Neuronal stem cell (in vitro differentiated cells): Measurements from ENCODE around the gene FBXO8.
A peak's percentile ranks its signal among the peaks of the same experiment; 100 is the strongest.

Source experiments
- DNase-seq: peaks from one replicate; pipeline ENCODE4 v3.0.0-alpha.2; 2013; ENCODE audit warnings: low spot score
- H2AFZ ChIP-seq: one replicate; pipeline ENCODE4 v1.6.1; 2013; ENCODE audit warnings: mild to moderate bottlenecking, low read length, inconsistent platforms
- H2AK5ac ChIP-seq: 2 replicates; pipeline ENCODE4 v1.6.1; 2013; ENCODE audit warnings: low read depth, mild to moderate bottlenecking, inconsistent platforms, low read length, moderate library complexity, mixed read lengths
- H2BK120ac ChIP-seq: 2 replicates; pipeline ENCODE4 v1.6.1; 2013; ENCODE audit warnings: low read depth, mild to moderate bottlenecking, inconsistent platforms, low read length, moderate library complexity, mixed read lengths
- H2BK12ac ChIP-seq: one replicate; pipeline ENCODE4 v1.6.1; 2013; ENCODE audit warnings: low read length, inconsistent platforms
- H2BK15ac ChIP-seq: 2 replicates; pipeline ENCODE4 v1.6.1; 2013; ENCODE audit warnings: mild to moderate bottlenecking, low read length, inconsistent platforms, mixed read lengths
- H2BK5ac ChIP-seq: one replicate; pipeline ENCODE4 v1.6.1; 2013; ENCODE audit warnings: inconsistent platforms, mild to moderate bottlenecking, low read length, moderate library complexity
- H3K14ac ChIP-seq: one replicate; pipeline ENCODE4 v1.6.1; 2013; ENCODE audit warnings: low read length, inconsistent platforms
- H3K18ac ChIP-seq: 2 replicates; pipeline ENCODE4 v1.6.1; 2013; ENCODE audit warnings: low read length, inconsistent platforms
- H3K23ac ChIP-seq: 2 replicates; pipeline ENCODE4 v1.6.1; 2013; ENCODE audit warnings: low read depth, mild to moderate bottlenecking, mixed read lengths, low read length, inconsistent platforms; ENCODE audit not compliant: poor library complexity
- H3K27ac ChIP-seq: replicated peaks from 3 replicates; pipeline ENCODE4 v1.5.1; 2013; ENCODE audit warnings: low read length, inconsistent platforms
- H3K27me3 ChIP-seq, 3 experiments: 2 replicates each; pipeline ENCODE4 v1.6.1; 2013; ENCODE audit warnings: low read length in 3 of 3, mild to moderate bottlenecking in 2 of 3, inconsistent platforms in 1 of 3, low read depth in 1 of 3, mixed read lengths in 1 of 3, moderate library complexity in 1 of 3; ENCODE audit not compliant: control insufficient read depth in 3 of 3, insufficient read depth in 3 of 3
- H3K36me3 ChIP-seq, 2 donors: replicated peaks in 1 of 2; 2 replicates each; pipeline ENCODE4 v1.6.1; 2013; ENCODE audit warnings: low read length in 2 of 2; ENCODE audit not compliant: control insufficient read depth in 2 of 2, insufficient read depth in 2 of 2
- H3K4ac ChIP-seq: 2 replicates; pipeline ENCODE4 v1.6.1; 2013; ENCODE audit warnings: inconsistent platforms, mild to moderate bottlenecking, low read length, moderate library complexity
- H3K4me1 ChIP-seq, 2 donors: 1 replicate in 1 of 2; 2 replicates in 1 of 2; pipeline ENCODE4 v1.6.1; 2013; ENCODE audit warnings: low read length in 2 of 2, low read depth in 1 of 2; ENCODE audit not compliant: control insufficient read depth in 2 of 2, insufficient read depth in 1 of 2
- H3K4me2 ChIP-seq: one replicate; pipeline ENCODE4 v1.6.1; 2013; ENCODE audit warnings: mild to moderate bottlenecking, low read length, inconsistent platforms; ENCODE audit not compliant: insufficient read depth, poor library complexity, severe bottlenecking
- H3K4me3 ChIP-seq, 2 donors: 2 replicates each; pipeline ENCODE4 v1.5.1; 2013; ENCODE audit warnings: low read length in 2 of 2, mild to moderate bottlenecking in 2 of 2, inconsistent platforms in 1 of 2, moderate library complexity in 1 of 2
- H3K79me1 ChIP-seq: one replicate; pipeline ENCODE4 v1.6.1; 2013; ENCODE audit warnings: low read depth, mild to moderate bottlenecking, inconsistent platforms, low read length, moderate library complexity
- H3K9ac ChIP-seq: one replicate; pipeline ENCODE4 v1.6.1; 2013; ENCODE audit warnings: mild to moderate bottlenecking, low read depth, low read length, inconsistent platforms; ENCODE audit not compliant: poor library complexity
- H3K9me3 ChIP-seq, 2 donors: replicated peaks in 1 of 2; 2 replicates each; pipeline versions ENCODE3 to v1.6.1; 2013; ENCODE audit warnings: low read length in 2 of 2, mild to moderate bottlenecking in 2 of 2, inconsistent platforms in 1 of 2, low read depth in 1 of 2, mixed read lengths in 1 of 2, moderate library complexity in 1 of 2; ENCODE audit not compliant: control insufficient read depth in 2 of 2, insufficient read depth in 1 of 2
- H4K8ac ChIP-seq: one replicate; pipeline ENCODE4 v1.6.1; 2013; ENCODE audit warnings: low read depth, mild to moderate bottlenecking, inconsistent platforms, low read length, moderate library complexity
- H4K91ac ChIP-seq: one replicate; pipeline ENCODE4 v1.6.1; 2013; ENCODE audit warnings: low read length, low read depth, mild to moderate bottlenecking, inconsistent platforms; ENCODE audit not compliant: poor library complexity
- WGBS, 2 donors: extraction: QIAGEN DNeasy Blood & Tissue Kit; methylation state at CpG; one replicate each; pipeline ENCODE4 v1.1.7; 2013; ENCODE audit warnings: missing lambda C conversion rate in 2 of 2, mixed read lengths in 1 of 2; ENCODE audit not compliant: insufficient read length in 2 of 2, insufficient replicate concordance in 1 of 2; ENCODE audit errors: extremely low coverage in 2 of 2; 5-methylcytosine and 5-hydroxymethylcytosine counted together

FBXO8 gene

GRCh38 chr4:174213731-174214100, 69.8 kb downstream of the FBXO8 start:
- Histone ChIP-seq H3K23ac (no peak overlapping the region), H3K9ac (no peak overlapping the region), H2AFZ (peak overlapping the region; percentile 74), H4K91ac (no peak overlapping the region), H4K8ac (no peak overlapping the region), H3K4me2 (no peak overlapping the region), H3K27ac (no peak overlapping the region), H2BK15ac (no peak overlapping the region), H2BK120ac (no peak overlapping the region), H3K27me3 (peaks cover 29 to 99% (median 71%) of the 10 kb centered on the region in 3 experiments), H2BK12ac (no peak overlapping the region), H3K36me3 (no peaks in the 10 kb centered on the region), H2AK5ac (no peak overlapping the region), H3K18ac (no peak overlapping the region), H3K79me1 (no peaks in the 10 kb centered on the region), H3K9me3 (peaks cover 0 to 2% of the 10 kb centered on the region in 2 donors), H3K14ac (no peak overlapping the region), H2BK5ac (no peak overlapping the region), H3K4ac (no peak overlapping the region), H3K4me1 (peaks cover 4 to 5% of the 10 kb centered on the region in 2 donors), H3K4me3 (no peak overlapping the region)
- peak; percentile 11 for DNase-seq
- WGBS, 2 donors = no CpG with 5 or more reads among the region's 16 CpGs

DNA sequence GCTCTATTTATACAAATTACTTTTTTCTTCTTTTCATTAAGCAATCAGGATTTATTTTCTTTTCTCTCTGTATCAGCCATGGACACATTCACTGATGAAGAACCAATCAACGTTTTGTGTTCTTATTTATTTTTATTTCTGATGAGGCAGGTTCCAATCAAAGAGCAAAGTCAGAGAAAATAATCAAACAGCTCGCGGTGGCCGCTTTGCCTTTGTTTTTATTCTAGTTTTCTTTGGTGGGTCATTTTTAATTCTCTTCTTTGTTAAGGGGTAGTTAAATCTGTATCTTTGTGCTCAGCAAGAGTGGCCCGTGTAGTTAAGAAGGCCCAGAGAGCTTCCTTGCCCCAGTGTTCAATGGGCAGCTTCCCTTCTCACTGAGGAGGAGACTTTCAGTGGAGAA, 71.4 kb downstream of the FBXO8 start:
- no peak overlapping the region for H3K4me3 ChIP-seq
- no peak overlapping the region for H4K8ac ChIP-seq
- peak; percentile 12 for DNase-seq
- peaks cover 0 to 2% of the 10 kb centered on the region in 2 donors for H3K9me3 ChIP-seq
- H3K9ac ChIP-seq = no peak overlapping the region
- no peaks in the 10 kb centered on the region for H3K36me3 ChIP-seq
- no peak overlapping the region for H2AK5ac ChIP-seq
- no peak overlapping the region for H2BK12ac ChIP-seq
- H3K27me3 ChIP-seq = peaks cover 20 to 98% (median 55%) of the 10 kb centered on the region in 3 experiments
- H4K91ac ChIP-seq = no peak overlapping the region
- H3K79me1 ChIP-seq = no peaks in the 10 kb centered on the region
- no peak overlapping the region for H2AFZ ChIP-seq
- peaks cover 0 to 3% of the 10 kb centered on the region in 2 donors for H3K4me1 ChIP-seq
- no peak overlapping the region for H3K18ac ChIP-seq
- no peak overlapping the region for H3K14ac ChIP-seq
- WGBS, 2 donors = no CpG with 5 or more reads among the region's 5 CpGs
- H3K23ac ChIP-seq = no peak overlapping the region
- H3K4ac ChIP-seq = no peak overlapping the region
- H2BK120ac ChIP-seq = no peak overlapping the region
- H2BK15ac ChIP-seq = no peak overlapping the region
- H2BK5ac ChIP-seq = no peak overlapping the region
- H3K27ac ChIP-seq = no peak overlapping the region
- H3K4me2 ChIP-seq = no peak overlapping the region

GRCh38 chr4:174211622-174212044, 71.8 kb downstream of the FBXO8 start:
- no peak overlapping the region for H3K4ac ChIP-seq
- H3K4me1 ChIP-seq = peaks cover 0 to 3% of the 10 kb centered on the region in 2 donors
- H3K4me3 ChIP-seq = no peak overlapping the region
- DNase-seq = peak; percentile 30
- H2AK5ac ChIP-seq = no peak overlapping the region
- no peak overlapping the region for H3K27ac ChIP-seq
- peak overlapping the region; percentile 32 for H2AFZ ChIP-seq
- no peak overlapping the region for H3K14ac ChIP-seq
- no peak overlapping the region for H3K9ac ChIP-seq
- H3K23ac ChIP-seq = no peak overlapping the region
- H2BK5ac ChIP-seq = no peak overlapping the region
- no peak overlapping the region for H4K8ac ChIP-seq
- no peak overlapping the region for H2BK12ac ChIP-seq
- no peak overlapping the region for H4K91ac ChIP-seq
- H3K4me2 ChIP-seq = no peak overlapping the region
- peaks cover 16 to 98% (median 50%) of the 10 kb centered on the region in 3 experiments for H3K27me3 ChIP-seq
- no peak overlapping the region for H3K18ac ChIP-seq
- no peaks in the 10 kb centered on the region for H3K79me1 ChIP-seq
- no peaks in the 10 kb centered on the region for H3K36me3 ChIP-seq
- no CpG with 5 or more reads among the region's 23 CpGs for WGBS, 2 donors
- no peak overlapping the region for H2BK120ac ChIP-seq
- H3K9me3 ChIP-seq = peaks cover 0 to 2% of the 10 kb centered on the region in 2 donors
- H2BK15ac ChIP-seq = no peak overlapping the region

- H3K27me3 ChIP-seq = peaks cover 16 to 97% (median 44%) of the 10 kb centered on the region in 3 experiments
- H2BK12ac ChIP-seq = no peak overlapping the region
- H3K9me3 ChIP-seq = peaks cover 0 to 2% of the 10 kb centered on the region in 2 donors
Observed at GRCh38 chr4:174210952-174211490, 72.4 kb downstream of the FBXO8 start.

More at GRCh38 chr4:174210952-174211490, 72.4 kb downstream of the FBXO8 start:
- Histone ChIP-seq H4K91ac (no peak overlapping the region), H3K4me3 (no peak overlapping the region), H3K18ac (no peak overlapping the region), H3K27ac (no peak overlapping the region), H3K4me1 (peaks cover 0 to 3% of the 10 kb centered on the region in 2 donors), H2AFZ (no peak overlapping the region), H3K9ac (no peak overlapping the region), H2BK120ac (no peak overlapping the region), H3K4me2 (no peak overlapping the region), H3K79me1 (no peaks in the 10 kb centered on the region), H3K14ac (no peak overlapping the region), H2AK5ac (no peak overlapping the region), H3K4ac (no peak overlapping the region), H2BK15ac (no peak overlapping the region), H4K8ac (no peak overlapping the region), H2BK5ac (no peak overlapping the region), H3K23ac (no peak overlapping the region), H3K36me3 (no peaks in the 10 kb centered on the region)
- no CpG with 5 or more reads among the region's 6 CpGs for WGBS, 2 donors
- DNase-seq = no peak
